Measurements from ENCODE around the gene PABPN1.

PABPN1 gene

GRCh38 chr14:23371865-23372264 lies 50.6 kb downstream of the PABPN1 start:
- H3K79me2 ChIP-seq (ENCODE audit: low read length): no peaks in the 10 kb centered on the region
- DNase-seq: no peak
- no peaks in the 10 kb centered on the region for H3K9me2 ChIP-seq (replicated peaks; ENCODE audit: insufficient read depth, low read length)
- no peak overlapping the region for H3K4me3 ChIP-seq (ENCODE audit: low read length)
- H3K9me3 ChIP-seq (replicated peaks; ENCODE audit: insufficient read depth, low read length): no peaks in the 10 kb centered on the region
- no peaks in the 10 kb centered on the region for H4K20me1 ChIP-seq (ENCODE audit: insufficient read depth, low read length)
- H2AFZ ChIP-seq (ENCODE audit: low read length): no peak overlapping the region
- no peak overlapping the region for H3K27ac ChIP-seq (ENCODE audit: low read length)
- no peak overlapping the region for H3K4me2 ChIP-seq (ENCODE audit: low read depth, low read length)
- TF ChIP-seq EZH2 (optimal IDR thresholded peaks at IDR 0.05; ENCODE audit: low read depth, low read length) (no peak), EZH2phosphoT487 (IDR thresholded peaks at IDR 0.05; ENCODE audit: low read length) (no peak), CTCF (IDR thresholded peaks at IDR 0.05; ENCODE audit: low read length) (no peak)
- H3K4me1 ChIP-seq (ENCODE audit: low read length): no peaks in the 10 kb centered on the region
- no peaks in the 10 kb centered on the region for H3K27me3 ChIP-seq (replicated peaks; ENCODE audit: insufficient read depth, low read length)
- no peak overlapping the region for H3K9ac ChIP-seq (ENCODE audit: low read length)
- H3K36me3 ChIP-seq (replicated peaks; ENCODE audit: insufficient read depth, low read length): no peaks in the 10 kb centered on the region
- H3F3A ChIP-seq (ENCODE audit: insufficient read depth, low read length): no peaks in the 10 kb centered on the region

- no peaks in the 10 kb centered on the region for H3K9me3 ChIP-seq (replicated peaks; ENCODE audit: insufficient read depth, low read length)
- H3K27me3 ChIP-seq (replicated peaks; ENCODE audit: insufficient read depth, low read length): no peaks in the 10 kb centered on the region
- H3F3A ChIP-seq (ENCODE audit: insufficient read depth, low read length): no peaks in the 10 kb centered on the region
- TF ChIP-seq EZH2 (optimal IDR thresholded peaks at IDR 0.05; ENCODE audit: low read depth, low read length) (no peak), CTCF (IDR thresholded peaks at IDR 0.05; ENCODE audit: low read length) (no peak), EZH2phosphoT487 (IDR thresholded peaks at IDR 0.05; ENCODE audit: low read length) (no peak)
- H2AFZ ChIP-seq (ENCODE audit: low read length): no peak within 1 kb of the TSS
- no peak within 1 kb of the TSS for H3K4me2 ChIP-seq (ENCODE audit: low read depth, low read length)
- no peak within 1 kb of the TSS for H3K27ac ChIP-seq (ENCODE audit: low read length)
- no peak within 1 kb of the TSS for H3K4me3 ChIP-seq (ENCODE audit: low read length)
- H3K9ac ChIP-seq (ENCODE audit: low read length): no peak within 1 kb of the TSS
- no peaks in the 10 kb centered on the region for H3K9me2 ChIP-seq (replicated peaks; ENCODE audit: insufficient read depth, low read length)
- no peaks in the 10 kb centered on the region for H3K4me1 ChIP-seq (ENCODE audit: low read length)
- H4K20me1 ChIP-seq (ENCODE audit: insufficient read depth, low read length): no peaks in the 10 kb centered on the region
- no peaks in the 10 kb centered on the region for H3K79me2 ChIP-seq (ENCODE audit: low read length)
- no peak for DNase-seq
- no peaks in the 10 kb centered on the region for H3K36me3 ChIP-seq (replicated peaks; ENCODE audit: insufficient read depth, low read length)
These were observed 51.3 kb downstream of the PABPN1 start, which contains the start of gene IL25 for GRCh38 chr14:23372509-23372908. Gene IL25, plus strand, starts transcription at chr14:23372809.

- Histone ChIP-seq H3K4me1 (ENCODE audit: low read length) (no peaks in the 10 kb centered on the region), H3K9me2 (replicated peaks; ENCODE audit: insufficient read depth, low read length) (no peaks in the 10 kb centered on the region), H3K9ac (ENCODE audit: low read length) (no peak overlapping the region), H3K4me2 (ENCODE audit: low read depth, low read length) (no peak overlapping the region), H3K79me2 (ENCODE audit: low read length) (no peaks in the 10 kb centered on the region), H2AFZ (ENCODE audit: low read length) (no peak overlapping the region), H3K27me3 (replicated peaks; ENCODE audit: insufficient read depth, low read length) (no peaks in the 10 kb centered on the region), H3K4me3 (ENCODE audit: low read length) (no peak overlapping the region), H3K9me3 (replicated peaks; ENCODE audit: insufficient read depth, low read length) (no peaks in the 10 kb centered on the region), H3K36me3 (replicated peaks; ENCODE audit: insufficient read depth, low read length) (no peaks in the 10 kb centered on the region), H3K27ac (ENCODE audit: low read length) (no peak overlapping the region), H4K20me1 (ENCODE audit: insufficient read depth, low read length) (no peaks in the 10 kb centered on the region), H3F3A (ENCODE audit: insufficient read depth, low read length) (no peaks in the 10 kb centered on the region)
- no peak for DNase-seq
- TF ChIP-seq EZH2phosphoT487 (IDR thresholded peaks at IDR 0.05; ENCODE audit: low read length) (no peak), EZH2 (optimal IDR thresholded peaks at IDR 0.05; ENCODE audit: low read depth, low read length) (no peak), CTCF (IDR thresholded peaks at IDR 0.05; ENCODE audit: low read length) (no peak)
These were observed 51.8 kb downstream of the PABPN1 start for GRCh38 chr14:23373041-23373440.
